GM12878 (cell line): ENCODE measurements around the gene PINK1.

Source experiments
- JUND ChIP-seq: IDR thresholded peaks from 2 replicates; pipeline ENCODE4 v1.6.1; 2012; ENCODE audit warnings: low read depth, mild to moderate bottlenecking, low read length, improper control_type of control experiment, moderate library complexity
- NR2C1 ChIP-seq: fragments of 450-650 bp; IDR thresholded peaks from 2 replicates; pipeline ENCODE4 v1.6.1; 2017; ENCODE audit warnings: antibody characterized with exemption, mild to moderate bottlenecking, moderate library complexity
- TF ChIP-seq, protein P1 (sequence below): IDR thresholded peaks from 2 replicates; pipeline ENCODE4 v1.6.1; 2012; ENCODE audit warnings: mild to moderate bottlenecking, low read depth, low read length

DNA sequence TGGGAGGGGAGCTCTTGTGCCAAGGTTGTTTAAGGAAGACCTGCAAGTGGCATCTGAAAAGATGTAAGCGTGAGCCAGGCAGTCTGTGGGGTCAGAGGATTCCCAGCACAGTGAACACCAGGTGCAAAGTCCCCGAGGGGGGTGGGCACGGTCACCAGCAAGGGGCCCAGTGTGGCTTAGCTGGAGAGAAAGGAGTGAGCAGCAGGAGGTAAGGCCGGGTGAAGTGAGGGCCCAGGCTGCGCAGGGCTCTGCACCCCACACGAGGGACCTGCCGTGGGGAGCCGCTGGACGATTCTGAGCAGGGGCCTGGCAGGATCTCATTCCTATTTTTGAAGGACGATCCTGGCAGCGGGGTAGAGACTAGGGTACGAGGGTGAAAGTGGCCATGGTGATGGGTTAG, 23.8 kb downstream of the PINK1 start:
- TF ChIP-seq JUND (no peak), NR2C1 (no peak)
- TF ChIP-seq, protein P1, sequence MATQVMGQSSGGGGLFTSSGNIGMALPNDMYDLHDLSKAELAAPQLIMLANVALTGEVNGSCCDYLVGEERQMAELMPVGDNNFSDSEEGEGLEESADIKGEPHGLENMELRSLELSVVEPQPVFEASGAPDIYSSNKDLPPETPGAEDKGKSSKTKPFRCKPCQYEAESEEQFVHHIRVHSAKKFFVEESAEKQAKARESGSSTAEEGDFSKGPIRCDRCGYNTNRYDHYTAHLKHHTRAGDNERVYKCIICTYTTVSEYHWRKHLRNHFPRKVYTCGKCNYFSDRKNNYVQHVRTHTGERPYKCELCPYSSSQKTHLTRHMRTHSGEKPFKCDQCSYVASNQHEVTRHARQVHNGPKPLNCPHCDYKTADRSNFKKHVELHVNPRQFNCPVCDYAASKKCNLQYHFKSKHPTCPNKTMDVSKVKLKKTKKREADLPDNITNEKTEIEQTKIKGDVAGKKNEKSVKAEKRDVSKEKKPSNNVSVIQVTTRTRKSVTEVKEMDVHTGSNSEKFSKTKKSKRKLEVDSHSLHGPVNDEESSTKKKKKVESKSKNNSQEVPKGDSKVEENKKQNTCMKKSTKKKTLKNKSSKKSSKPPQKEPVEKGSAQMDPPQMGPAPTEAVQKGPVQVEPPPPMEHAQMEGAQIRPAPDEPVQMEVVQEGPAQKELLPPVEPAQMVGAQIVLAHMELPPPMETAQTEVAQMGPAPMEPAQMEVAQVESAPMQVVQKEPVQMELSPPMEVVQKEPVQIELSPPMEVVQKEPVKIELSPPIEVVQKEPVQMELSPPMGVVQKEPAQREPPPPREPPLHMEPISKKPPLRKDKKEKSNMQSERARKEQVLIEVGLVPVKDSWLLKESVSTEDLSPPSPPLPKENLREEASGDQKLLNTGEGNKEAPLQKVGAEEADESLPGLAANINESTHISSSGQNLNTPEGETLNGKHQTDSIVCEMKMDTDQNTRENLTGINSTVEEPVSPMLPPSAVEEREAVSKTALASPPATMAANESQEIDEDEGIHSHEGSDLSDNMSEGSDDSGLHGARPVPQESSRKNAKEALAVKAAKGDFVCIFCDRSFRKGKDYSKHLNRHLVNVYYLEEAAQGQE, result no peak
